GM12878 (cell line): Measurements from ENCODE around the gene NEFH. TPM values are rescaled to one million over a fixed set of nuclear protein-coding genes. Genes with fewer than 3 reads are reported as not detected.

Experiments
- ATAC-seq: fragments of 200-7000 bp; cut with Tn5 transposase; 3 replicates; pipeline ENCODE4 v1.9.1; 2020; ENCODE audit warnings: mild to moderate bottlenecking, moderate library complexity
- BruUV-seq: library from RNA; stranded (reverse); fragments of 400-500 nt; replicated peaks from 2 replicates; lab custom pipeline; 2021; lab: Mats Ljungman, UMichigan
- CTCF ChIA-PET: fragments of 300-600 bp; sonication (Branson Sonifier 250); formaldehyde crosslinking; extraction: SDS; loops from one replicate; lab custom pipeline; 2021; ENCODE audit warnings: inconsistent platforms; lab: Yijun Ruan, JAX
- POLR2A ChIA-PET: fragments of 350-600 bp; formaldehyde crosslinking; extraction: SDS; loops from one replicate; lab custom pipeline; 2021; ENCODE audit warnings: inconsistent platforms; lab: Charles Lee
- RAD21 ChIA-PET: fragments of 300-600 bp; sonication (Branson Sonifier 250); formaldehyde crosslinking; loops from one replicate; lab custom pipeline; 2023; ENCODE audit warnings: antibody characterized with exemption; ENCODE audit not compliant: unreplicated experiment; lab: Charles Lee
- SMC1A ChIA-PET: fragments of 300-600 bp; sonication (Branson Sonifier 250); formaldehyde crosslinking; loops from one replicate; lab custom pipeline; 2023; ENCODE audit not compliant: unreplicated experiment, uncharacterized antibody; lab: Charles Lee
- DNase-seq: peaks from one replicate; pipeline ENCODE4 v3.0.0-alpha.2; 2011; ENCODE audit warnings: low read depth, low spot score
- FAIRE-seq: peaks from 3 replicates; lab custom pipeline; 2011; peaks lifted over from hg19 to GRCh38; lab: Jason Lieb, UNC
- H2AFZ ChIP-seq: 2 replicates; pipeline ENCODE4 v1.6.0; 2011; ENCODE audit warnings: low read depth, low read length, control low read depth; ENCODE audit not compliant: control insufficient read depth
- H3K27ac ChIP-seq: 2 replicates; pipeline ENCODE4 v1.5.1; 2011; ENCODE audit warnings: control low read depth; ENCODE audit not compliant: control insufficient read depth, insufficient read depth
- H3K27me3 ChIP-seq, 2 experiments: replicated peaks in 1 of 2; 2 replicates each; pipeline versions ENCODE4 v1.6.0 to v1.6.1; 2011; ENCODE audit warnings: low read length in 1 of 2; ENCODE audit not compliant: control insufficient read depth in 2 of 2, insufficient read depth in 2 of 2
- H3K36me3 ChIP-seq, 2 experiments: 2 replicates each; pipeline ENCODE4 v1.5.1; 2011; ENCODE audit warnings: low read length in 1 of 2; ENCODE audit not compliant: control insufficient read depth in 2 of 2, insufficient read depth in 2 of 2
- H3K4me1 ChIP-seq: 2 replicates; pipeline ENCODE4 v1.6.1; 2011; ENCODE audit warnings: mild to moderate bottlenecking, low read length, moderate library complexity, mixed read lengths; ENCODE audit not compliant: control insufficient read depth, insufficient read depth
- H3K4me2 ChIP-seq: 2 replicates; pipeline ENCODE4 v1.6.0; 2011; ENCODE audit warnings: control low read depth; ENCODE audit not compliant: control insufficient read depth, insufficient read depth
- H3K4me3 ChIP-seq: fragments of 200-600 bp; sonication (generic); 2 replicates; pipeline ENCODE4 v1.5.1; 2016
- H3K79me2 ChIP-seq: 2 replicates; pipeline ENCODE4 v1.6.0; 2011; ENCODE audit warnings: low read length; ENCODE audit not compliant: control insufficient read depth, insufficient read depth
- H3K9ac ChIP-seq: 2 replicates; pipeline ENCODE4 v1.8.0; 2011; ENCODE audit warnings: low read length, control low read depth, mixed read lengths; ENCODE audit not compliant: control insufficient read depth, insufficient read depth
- H3K9me3 ChIP-seq: replicated peaks from 3 replicates; pipeline ENCODE4 v1.5.1; 2011; ENCODE audit warnings: mild to moderate bottlenecking, low read length; ENCODE audit not compliant: control insufficient read depth, insufficient read depth
- H4K20me1 ChIP-seq: 2 replicates; pipeline ENCODE4 v1.6.0; 2011; ENCODE audit not compliant: control insufficient read depth, insufficient read depth
- CBFB ChIP-seq: IDR thresholded peaks from 2 replicates; pipeline ENCODE4 v1.6.1; 2016; ENCODE audit warnings: antibody characterized with exemption, low read depth
- CTCF ChIP-seq, 3 experiments: IDR thresholded peaks in 2 of 3; conservative IDR thresholded peaks in 1 of 3; 2 replicates each; pipeline ENCODE4 v1.5.1; 2011; ENCODE audit warnings: low read depth in 3 of 3, low read length in 3 of 3, mild to moderate bottlenecking in 3 of 3, control low read depth in 2 of 3, moderate library complexity in 2 of 3, inconsistent platforms in 1 of 3, mixed read lengths in 1 of 3; ENCODE audit not compliant: control insufficient read depth in 2 of 3, insufficient read depth in 1 of 3; ENCODE audit errors: extremely low read depth in 1 of 3
- EP300 ChIP-seq, 2 experiments: fragments of 150-350 bp in 1 of 2; IDR thresholded peaks; 2 replicates each; pipeline ENCODE4 v1.6.1; 2011 to 2012; ENCODE audit warnings: low read depth in 2 of 2, low read length in 2 of 2, borderline replicate concordance in 1 of 2, improper control_type of control experiment in 1 of 2, inconsistent platforms in 1 of 2; ENCODE audit not compliant: control insufficient read depth in 1 of 2
- ETV6 ChIP-seq, 2 experiments: fragments of 450-650 bp in 1 of 2; IDR thresholded peaks in 1 of 2; conservative IDR thresholded peaks in 1 of 2; 2 replicates each; pipeline ENCODE4 v1.6.1; 2014; ENCODE audit warnings: antibody characterized with exemption in 1 of 2, borderline replicate concordance in 1 of 2, low read depth in 1 of 2, mild to moderate bottlenecking in 1 of 2, moderate library complexity in 1 of 2
- FOXM1 ChIP-seq: IDR thresholded peaks from 2 replicates; pipeline ENCODE4 v1.6.1; 2012; ENCODE audit warnings: low read depth, mild to moderate bottlenecking, inconsistent platforms, low read length, moderate library complexity
- GABPA ChIP-seq: IDR thresholded peaks from 2 replicates; pipeline ENCODE4 v1.6.1; 2014; ENCODE audit warnings: antibody characterized with exemption, low read depth, mild to moderate bottlenecking, inconsistent platforms
- MTA2 ChIP-seq: fragments of 450-650 bp; IDR thresholded peaks from 2 replicates; pipeline ENCODE4 v1.6.1; 2016; ENCODE audit warnings: low read depth, mild to moderate bottlenecking, moderate library complexity
- MYB ChIP-seq: fragments of 150-350 bp; IDR thresholded peaks from 2 replicates; pipeline ENCODE4 v1.6.1; 2014; ENCODE audit warnings: mild to moderate bottlenecking, low read depth, low read length, borderline replicate concordance
- NFIC ChIP-seq: IDR thresholded peaks from 2 replicates; pipeline ENCODE4 v1.6.1; 2012; ENCODE audit warnings: low read depth, mild to moderate bottlenecking, inconsistent platforms, low read length, moderate library complexity
- PML ChIP-seq: IDR thresholded peaks from 2 replicates; pipeline ENCODE4 v1.6.1; 2012; ENCODE audit warnings: low read length, inconsistent platforms
- RAD21 ChIP-seq: IDR thresholded peaks from 2 replicates; pipeline ENCODE4 v1.6.1; 2011; ENCODE audit warnings: mild to moderate bottlenecking, low read depth, low read length, moderate library complexity; ENCODE audit not compliant: insufficient read depth
- RAD51 ChIP-seq: fragments of 450-650 bp; IDR thresholded peaks from 2 replicates; pipeline ENCODE4 v1.6.1; 2016; ENCODE audit warnings: moderate library complexity, mild to moderate bottlenecking, inconsistent platforms
- SREBF1 ChIP-seq: IDR thresholded peaks from 2 replicates; pipeline ENCODE4 v1.6.1; 2012; ENCODE audit warnings: mild to moderate bottlenecking, low read length
- SUZ12 ChIP-seq: fragments of 200-600 bp; sonication (generic); IDR thresholded peaks from one replicate; pipeline ENCODE4 v1.6.1; 2018; ENCODE audit warnings: antibody characterized with exemption, mild to moderate bottlenecking; ENCODE audit not compliant: unreplicated experiment
- ZZZ3 ChIP-seq: IDR thresholded peaks from 2 replicates; pipeline ENCODE4 v1.6.1; 2011; ENCODE audit warnings: low read depth; ENCODE audit not compliant: control insufficient read depth, insufficient read length
- WGBS: methylation state at CpG from one replicate; pipeline ENCODE4 v1.1.6; 2016; ENCODE audit warnings: low lambda C conversion rate; ENCODE audit not compliant: insufficient replicate concordance, insufficient coverage; ENCODE audit errors: missing lambda C conversion rate; 5-methylcytosine and 5-hydroxymethylcytosine counted together
- in situ Hi-C: fragments of 300-500 bp; cut with MboI; formaldehyde crosslinking; loops from 9 replicates; pipeline ENCODE4 v1.14.3; 2018; ENCODE audit warnings: mixed read lengths
- intact Hi-C: fragments of 100-400 bp; cut with micrococcal nuclease; formaldehyde crosslinking; loops from one replicate; pipeline ENCODE4 v1.14.2; 2022; ENCODE audit not compliant: unreplicated experiment
- polyA plus RNA-seq, 11 experiments: library from polyadenylated mRNA; depleted of rRNA in 4 of 11; unstranded in 6 of 11; stranded (reverse) in 5 of 11; fragments of >200 nt; fragmentation: Nextera tagmentation in 4 of 11; fragmentation: Illumina TruSeq in 1 of 11; extraction: Ambion mirVana in 4 of 11; extraction: Trizol in 1 of 11; gene quantifications; 1 replicate in 1 of 11; 2 replicates in 10 of 11; pipeline versions ENCODE4 v1.2.1 to v1.2.3, GENCODE V29; 2011 to 2016; ENCODE audit warnings: inconsistent platforms in 2 of 11, missing spikeins in 2 of 11, low read depth in 1 of 11
- total RNA-seq, 4 experiments: library from RNA; depleted of rRNA in 3 of 4; stranded (reverse); fragments of >200 nt in 3 of 4; fragmentation: Illumina TruSeq in 1 of 4; extraction: Trizol in 1 of 4; gene quantifications; 2 replicates each; pipeline versions ENCODE4 v1.2.1 to v1.2.3, GENCODE V29; 2013 to 2021
- TF ChIP-seq, protein P1 (sequence below): fragments of 150-350 bp; IDR thresholded peaks from 2 replicates; pipeline ENCODE4 v1.6.1; 2014; ENCODE audit warnings: mild to moderate bottlenecking, low read depth, low read length

Gene NEFH
- total and polyA plus RNA-seq, 10 of the 15 experiments (the other 5 are each of a cell fraction or from before 2014, with no cell fraction given): 0.02 to 0.25 (median 0.09) TPM

GRCh38 chr22:29519996-29520395 is 40.0 kb downstream of the NEFH start:
- SMC1A ChIA-PET: interaction anchor here (0.7 kb wide), 1 partner anchor 760 kb away, joined by 3 read pairs; no protein-coding TSS in a partner anchor
- no peaks in the 10 kb centered on the region for H3K9me3 ChIP-seq
- no peak overlapping the region for H2AFZ ChIP-seq
- intact Hi-C loops: no loop called here
- RAD21 ChIA-PET: no interaction called here
- CTCF ChIA-PET: interaction anchor here (0.9 kb wide), 1 partner anchor 124 kb away, joined by 3 read pairs; no protein-coding TSS in a partner anchor
- peaks cover 36 to 38% of the 10 kb centered on the region in 2 experiments for H3K36me3 ChIP-seq
- no peaks in the 10 kb centered on the region for H3K27me3 ChIP-seq
- ATAC-seq: no peak
- TF ChIP-seq FOXM1: no peak
- TF ChIP-seq RAD21: no peak
- TF ChIP-seq PML: no peak
- TF ChIP-seq ETV6 (conservative IDR thresholded peaks at IDR 0.05 in 1 of 2, IDR thresholded peaks at IDR 0.05 in 1 of 2; ENCODE audit: borderline replicate concordance in 1 of 2, low read depth in 1 of 2): no peak
- no peak for TF ChIP-seq MTA2
- no peak for TF ChIP-seq SREBF1
- TF ChIP-seq GABPA: no peak
- TF ChIP-seq, protein P1, sequence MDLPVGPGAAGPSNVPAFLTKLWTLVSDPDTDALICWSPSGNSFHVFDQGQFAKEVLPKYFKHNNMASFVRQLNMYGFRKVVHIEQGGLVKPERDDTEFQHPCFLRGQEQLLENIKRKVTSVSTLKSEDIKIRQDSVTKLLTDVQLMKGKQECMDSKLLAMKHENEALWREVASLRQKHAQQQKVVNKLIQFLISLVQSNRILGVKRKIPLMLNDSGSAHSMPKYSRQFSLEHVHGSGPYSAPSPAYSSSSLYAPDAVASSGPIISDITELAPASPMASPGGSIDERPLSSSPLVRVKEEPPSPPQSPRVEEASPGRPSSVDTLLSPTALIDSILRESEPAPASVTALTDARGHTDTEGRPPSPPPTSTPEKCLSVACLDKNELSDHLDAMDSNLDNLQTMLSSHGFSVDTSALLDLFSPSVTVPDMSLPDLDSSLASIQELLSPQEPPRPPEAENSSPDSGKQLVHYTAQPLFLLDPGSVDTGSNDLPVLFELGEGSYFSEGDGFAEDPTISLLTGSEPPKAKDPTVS: no peak
- no peak for TF ChIP-seq CTCF (IDR thresholded peaks at IDR 0.05 in 2 of 3, conservative IDR thresholded peaks at IDR 0.05 in 1 of 3; ENCODE audit: control insufficient read depth in 2 of 3, extremely low read depth in 1 of 3, insufficient read depth in 1 of 3, low read depth in 3 of 3, low read length in 3 of 3)
- TF ChIP-seq NFIC: no peak
- no peak for TF ChIP-seq EP300 (IDR thresholded peaks at IDR 0.05; ENCODE audit: borderline replicate concordance in 1 of 2, control insufficient read depth in 1 of 2, low read depth in 2 of 2, low read length in 2 of 2)
- TF ChIP-seq ZZZ3: no peak
- no peak for TF ChIP-seq MYB
- TF ChIP-seq CBFB: no peak
- TF ChIP-seq SUZ12: no peak
- no peak for TF ChIP-seq RAD51
- TF ChIP-seq, all 136 proteins: peak for 0
- Histone ChIP-seq H3K4me3 (no peak overlapping the region), H3K79me2 (no peaks in the 10 kb centered on the region), H3K4me2 (no peak overlapping the region), H3K4me1 (no peaks in the 10 kb centered on the region), H3K9ac (no peak overlapping the region), H3K27ac (no peak overlapping the region), H4K20me1 (no peaks in the 10 kb centered on the region)
- POLR2A ChIA-PET: no interaction called here
- DNase-seq: no peak
- no TSS peak for BruUV-seq
- WGBS: 100% methylated on average over 1 of the region's 1 CpG
- in situ Hi-C loops: loop anchor here (5.0 kb wide), 1 partner anchor 123 kb away; no protein-coding TSS in a partner anchor
- no peak for FAIRE-seq
